SJSA1 (cell line): ENCODE measurements around the gene LRRC72. TPM values are rescaled to one million over a fixed set of nuclear protein-coding genes. Genes with fewer than 3 reads are reported as not detected.

Experiments
- DNase-seq, 2 experiments: peaks; one replicate each; pipeline ENCODE4 v3.0.0-alpha.2; 2015 to 2020; ENCODE audit warnings: low spot score in 2 of 2, low read depth in 1 of 2
- H3K27ac ChIP-seq: fragments of 250-450 bp; sonication (Bioruptor Pico); 2 replicates; pipeline ENCODE4 v1.5.1; 2020; ENCODE audit warnings: mild to moderate bottlenecking, moderate library complexity
- H3K27me3 ChIP-seq: fragments of 250-450 bp; sonication (Bioruptor Pico); replicated peaks from 2 replicates; pipeline ENCODE4 v1.5.1; 2020; ENCODE audit warnings: mild to moderate bottlenecking, moderate library complexity
- H3K36me3 ChIP-seq: fragments of 250-450 bp; sonication (Bioruptor Pico); 2 replicates; pipeline ENCODE4 v1.5.1; 2020; ENCODE audit warnings: mild to moderate bottlenecking
- H3K4me1 ChIP-seq: fragments of 250-450 bp; sonication (Bioruptor Pico); replicated peaks from 2 replicates; pipeline ENCODE4 v1.6.1; 2021; ENCODE audit warnings: mild to moderate bottlenecking
- H3K4me3 ChIP-seq: fragments of 250-450 bp; sonication (Bioruptor Pico); 2 replicates; pipeline ENCODE4 v1.5.1; 2020; ENCODE audit warnings: mild to moderate bottlenecking
- H3K9me3 ChIP-seq: fragments of 250-450 bp; sonication (Bioruptor Pico); replicated peaks from 2 replicates; pipeline ENCODE4 v1.5.1; 2020; ENCODE audit warnings: mild to moderate bottlenecking
- total RNA-seq: library from RNA; depleted of rRNA; stranded (reverse); fragments of >200 nt; shearing (Covaris generic); gene quantifications from 2 replicates; pipeline ENCODE4 v1.2.3, GENCODE V29; 2014

The LRRC72 gene
- total RNA-seq, 1 experiment from 2014 or later, result not detected

DNA sequence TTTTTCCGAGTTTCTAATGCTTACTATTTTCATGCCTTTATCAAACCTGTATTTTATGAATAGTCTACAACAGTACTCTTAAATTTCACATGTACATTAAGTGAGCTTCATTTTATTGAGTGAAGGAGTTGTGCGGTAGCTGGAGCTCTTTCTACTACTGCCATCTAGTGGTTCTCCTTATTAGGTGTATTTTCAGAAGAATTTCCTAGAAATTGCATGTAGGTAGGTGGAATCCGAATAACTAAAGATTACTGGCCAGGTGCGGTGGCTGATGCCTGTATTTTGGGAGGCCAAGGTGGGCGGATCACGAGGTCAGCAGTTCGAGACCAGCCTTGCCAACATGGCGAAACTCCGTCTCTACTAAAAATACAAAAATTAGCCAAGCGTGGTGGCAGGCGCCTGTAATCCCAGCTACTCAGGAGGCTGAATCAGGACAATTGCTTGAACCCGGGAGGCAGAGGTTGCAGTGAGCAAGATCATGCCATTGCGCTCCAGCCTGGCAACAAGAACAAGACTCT lies 38.3 kb downstream of the LRRC72 start:
- no peaks in the 10 kb centered on the region; the same call in 1 of the 2 replicates for H3K4me1 ChIP-seq
- H3K27ac ChIP-seq, result no peak overlapping the region
- peak in 1 of 2 experiments; percentile 52 for DNase-seq
- no peaks in the 10 kb centered on the region for H3K36me3 ChIP-seq
- H3K27me3 ChIP-seq, result no peaks in the 10 kb centered on the region
- H3K9me3 ChIP-seq, result no peaks in the 10 kb centered on the region
- H3K4me3 ChIP-seq, result no peak overlapping the region

DNA sequence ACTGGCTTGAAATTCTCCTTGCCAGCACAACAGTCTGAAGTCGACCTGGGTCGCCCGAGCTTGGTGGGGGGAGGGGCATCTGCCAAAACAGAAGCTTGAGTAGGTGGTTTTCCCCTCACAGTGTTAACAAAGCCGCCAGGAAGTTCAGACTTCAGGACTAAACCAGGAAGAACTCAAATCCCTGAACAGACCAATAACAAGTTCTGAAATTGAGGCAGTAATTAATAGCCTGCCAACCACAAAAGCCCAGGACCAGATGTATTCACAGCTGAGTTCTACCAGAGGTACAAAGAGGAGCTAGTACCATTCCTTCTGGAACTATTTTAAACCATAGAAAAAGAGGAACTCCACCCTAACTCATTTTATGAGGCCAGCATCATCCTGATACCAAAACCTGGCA lies 45.3 kb downstream of the LRRC72 start:
- Histone ChIP-seq H3K27me3 (no peaks in the 10 kb centered on the region), H3K4me3 (no peak overlapping the region), H3K27ac (no peak overlapping the region), H3K9me3 (no peaks in the 10 kb centered on the region), H3K4me1 (no peaks in the 10 kb centered on the region), H3K36me3 (no peaks in the 10 kb centered on the region)
- DNase-seq, result no peak

- no peak overlapping the region for H3K27ac ChIP-seq
- no peaks in the 10 kb centered on the region for H3K4me1 ChIP-seq
- H3K9me3 ChIP-seq, result no peaks in the 10 kb centered on the region
- no peak for DNase-seq
- no peaks in the 10 kb centered on the region for H3K36me3 ChIP-seq
- no peaks in the 10 kb centered on the region for H3K27me3 ChIP-seq
- H3K4me3 ChIP-seq, result no peak overlapping the region
Measured at GRCh38 chr7:16579216-16579615, 52.6 kb downstream of the LRRC72 start.

- Histone ChIP-seq H3K27ac (no peak overlapping the region), H3K9me3 (no peaks in the 10 kb centered on the region), H3K36me3 (no peaks in the 10 kb centered on the region), H3K27me3 (no peaks in the 10 kb centered on the region), H3K4me1 (no peaks in the 10 kb centered on the region), H3K4me3 (no peak overlapping the region)
- no peak for DNase-seq
Measured at GRCh38 chr7:16581286-16581685, 54.7 kb downstream of the LRRC72 start.

DNA sequence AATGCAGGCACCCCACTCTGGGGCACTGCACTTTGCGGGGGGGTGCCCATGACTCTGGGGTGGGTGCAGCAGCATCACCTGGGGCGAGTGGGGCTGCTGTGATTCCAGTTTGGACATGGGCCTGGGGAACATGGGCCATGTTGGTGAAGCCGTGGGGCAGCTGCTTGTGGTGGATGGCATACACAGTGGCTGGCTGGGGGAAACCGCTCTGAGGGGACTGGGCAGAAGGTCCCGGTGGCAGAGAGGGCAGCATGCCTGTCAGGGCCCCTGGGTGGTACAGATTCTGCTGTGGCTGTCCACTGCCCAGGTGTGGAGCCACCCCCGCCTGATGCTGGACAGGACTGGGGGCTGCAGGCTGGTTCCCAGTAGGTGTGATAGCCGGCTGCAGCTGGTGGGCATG lies 57.2 kb downstream of the LRRC72 start:
- DNase-seq, result no peak
- Histone ChIP-seq H3K27ac (no peak overlapping the region), H3K36me3 (no peaks in the 10 kb centered on the region), H3K9me3 (no peaks in the 10 kb centered on the region), H3K27me3 (no peaks in the 10 kb centered on the region), H3K4me1 (no peaks in the 10 kb centered on the region), H3K4me3 (no peak overlapping the region)

DNA sequence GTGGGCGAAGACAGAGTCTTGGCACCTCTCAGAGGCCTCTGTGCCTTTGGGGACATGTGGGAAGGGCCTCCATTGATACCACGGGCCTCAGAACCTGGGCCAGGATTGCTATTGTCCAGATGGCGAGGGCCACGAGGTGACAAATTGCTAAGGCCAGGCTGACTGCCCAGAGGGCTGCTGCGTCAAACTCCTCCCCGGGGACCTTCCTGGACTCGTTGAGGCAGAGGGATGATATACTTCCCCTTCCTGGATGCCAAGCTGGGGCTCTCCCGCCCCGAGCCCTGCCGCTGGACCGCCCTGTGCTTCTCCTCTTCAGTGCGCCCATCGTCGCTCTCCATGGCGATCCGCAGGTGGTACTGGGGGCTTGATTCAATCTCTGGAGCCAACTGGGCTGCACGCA lies 58.9 kb downstream of the LRRC72 start:
- no peaks in the 10 kb centered on the region for H3K27me3 ChIP-seq
- H3K27ac ChIP-seq, result no peak overlapping the region
- no peaks in the 10 kb centered on the region for H3K4me1 ChIP-seq
- H3K4me3 ChIP-seq, result no peak overlapping the region
- no peaks in the 10 kb centered on the region for H3K36me3 ChIP-seq
- DNase-seq, result no peak
- no peaks in the 10 kb centered on the region for H3K9me3 ChIP-seq

DNA sequence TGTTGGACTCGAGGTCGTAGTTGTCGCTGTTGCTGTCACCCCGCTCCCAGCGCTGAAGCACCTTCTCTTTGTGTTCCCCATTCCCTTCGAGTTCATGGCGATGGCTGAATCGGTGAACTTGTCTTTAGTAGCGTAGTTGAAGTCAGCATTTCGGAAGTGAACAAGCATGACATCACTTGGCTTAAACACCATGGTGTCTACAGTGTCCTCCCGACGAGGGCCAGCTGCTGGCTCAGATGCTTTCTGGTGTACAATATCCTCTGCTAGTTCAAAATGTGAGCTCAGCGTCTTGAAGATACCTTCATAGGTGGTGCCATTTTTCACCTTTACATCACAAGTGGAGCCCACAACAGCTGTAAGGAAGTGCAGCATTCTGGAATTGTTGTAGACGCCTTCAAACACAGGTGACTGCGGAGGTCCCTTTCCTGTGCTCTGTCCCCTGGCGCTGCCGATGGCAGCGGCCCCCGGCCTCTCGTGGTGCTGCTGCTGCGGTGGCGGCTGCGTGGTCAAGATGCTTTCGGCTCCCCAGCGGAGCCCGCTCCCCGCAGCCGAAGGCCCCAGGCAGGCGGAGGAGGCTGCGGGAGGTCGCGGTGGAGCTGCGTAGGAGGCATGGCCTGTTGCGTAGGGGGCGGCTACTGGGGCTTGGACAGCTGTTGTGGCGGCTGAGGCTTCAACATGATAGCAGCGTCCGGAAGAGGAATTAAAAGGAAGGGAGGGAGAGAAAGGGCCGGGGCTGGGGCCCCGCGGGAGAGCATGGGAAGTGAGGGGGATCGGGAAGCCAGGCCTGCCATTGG lies 59.7 kb downstream of the LRRC72 start:
- Histone ChIP-seq H3K4me1 (no peaks in the 10 kb centered on the region), H3K4me3 (no peak overlapping the region), H3K9me3 (no peaks in the 10 kb centered on the region), H3K27ac (no peak overlapping the region), H3K27me3 (no peaks in the 10 kb centered on the region), H3K36me3 (no peaks in the 10 kb centered on the region)
- DNase-seq, result no peak

DNA sequence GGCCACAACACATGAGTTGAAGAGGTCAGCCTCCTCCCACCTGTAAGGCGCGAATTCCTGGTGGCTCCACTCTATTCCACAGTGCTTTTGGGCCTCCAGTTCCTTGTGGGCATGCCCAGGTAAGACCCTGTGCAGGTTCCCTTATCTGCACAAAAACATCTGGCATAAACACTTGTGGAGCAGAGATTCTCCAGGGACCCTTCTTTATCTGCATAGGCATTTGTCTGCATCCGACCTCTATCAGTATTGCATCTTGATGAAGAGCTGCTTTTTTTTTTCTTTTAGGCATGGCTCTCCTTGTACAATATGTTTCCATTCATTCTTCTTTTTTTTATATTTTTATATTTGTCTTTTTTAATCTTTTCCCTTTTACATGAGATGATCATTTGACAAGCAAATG lies 60.5 kb downstream of the LRRC72 start:
- H3K9me3 ChIP-seq, result no peaks in the 10 kb centered on the region
- H3K4me1 ChIP-seq, result no peaks in the 10 kb centered on the region
- DNase-seq, result no peak
- no peak overlapping the region for H3K4me3 ChIP-seq
- H3K36me3 ChIP-seq, result no peaks in the 10 kb centered on the region
- no peaks in the 10 kb centered on the region for H3K27me3 ChIP-seq
- no peak overlapping the region for H3K27ac ChIP-seq

DNA sequence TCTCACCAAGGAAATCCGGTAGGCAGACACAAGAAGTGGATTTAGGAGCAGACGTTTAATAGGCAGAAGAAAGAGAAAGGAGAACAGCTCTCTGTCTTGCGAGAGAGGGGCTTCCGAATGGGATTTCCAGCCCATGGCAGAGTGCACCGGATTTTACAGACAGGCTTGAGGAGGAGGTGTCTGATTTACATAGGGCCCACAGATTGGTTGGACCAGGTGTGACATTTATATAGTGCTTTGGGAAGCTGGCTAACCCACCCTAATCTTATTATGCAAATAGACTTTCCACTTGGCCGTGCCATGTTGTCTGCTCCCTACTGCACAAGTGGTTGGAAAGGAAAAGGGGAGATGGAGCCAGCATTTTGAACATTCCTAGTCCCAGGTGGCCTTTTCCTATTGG lies 61.2 kb downstream of the LRRC72 start:
- no peaks in the 10 kb centered on the region for H3K9me3 ChIP-seq

GRCh38 chr7:16589881-16590280 lies 63.3 kb downstream of the LRRC72 start:
- no peak for DNase-seq

More for the DNA sequence above, 61.2 kb downstream of the LRRC72 start:
- H3K27me3 ChIP-seq, result no peaks in the 10 kb centered on the region
- H3K27ac ChIP-seq, result no peak overlapping the region
- H3K4me1 ChIP-seq, result no peaks in the 10 kb centered on the region
- H3K4me3 ChIP-seq, result no peak overlapping the region
- no peaks in the 10 kb centered on the region for H3K36me3 ChIP-seq
- no peak for DNase-seq

DNA sequence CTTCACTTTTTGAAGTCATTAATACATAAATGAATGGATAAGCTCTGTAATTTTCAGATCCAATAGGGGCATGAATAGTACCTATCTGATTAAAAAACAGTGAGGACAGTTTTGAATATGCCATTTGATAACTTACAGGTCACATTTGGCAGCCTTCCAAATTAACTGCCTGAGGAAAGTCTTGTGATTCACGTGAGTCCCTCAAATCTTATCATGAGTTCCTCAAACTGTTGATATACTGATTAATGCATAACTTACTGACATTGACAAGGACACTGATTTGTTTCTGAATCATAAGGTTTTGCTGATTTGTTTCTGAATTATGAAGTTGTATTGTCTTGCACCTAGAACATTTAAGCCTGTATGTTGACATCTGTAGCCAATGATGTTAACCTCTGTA lies 63.8 kb downstream of the LRRC72 start:
- Histone ChIP-seq H3K4me1 (no peaks in the 10 kb centered on the region), H3K27me3 (no peaks in the 10 kb centered on the region), H3K27ac (no peak overlapping the region), H3K4me3 (no peak overlapping the region), H3K9me3 (no peaks in the 10 kb centered on the region), H3K36me3 (no peaks in the 10 kb centered on the region)
- no peak for DNase-seq

More at GRCh38 chr7:16589881-16590280, 63.3 kb downstream of the LRRC72 start:
- Histone ChIP-seq H3K9me3 (no peaks in the 10 kb centered on the region), H3K4me1 (no peaks in the 10 kb centered on the region), H3K4me3 (no peak overlapping the region), H3K27me3 (no peaks in the 10 kb centered on the region), H3K27ac (no peak overlapping the region), H3K36me3 (no peaks in the 10 kb centered on the region)

DNA sequence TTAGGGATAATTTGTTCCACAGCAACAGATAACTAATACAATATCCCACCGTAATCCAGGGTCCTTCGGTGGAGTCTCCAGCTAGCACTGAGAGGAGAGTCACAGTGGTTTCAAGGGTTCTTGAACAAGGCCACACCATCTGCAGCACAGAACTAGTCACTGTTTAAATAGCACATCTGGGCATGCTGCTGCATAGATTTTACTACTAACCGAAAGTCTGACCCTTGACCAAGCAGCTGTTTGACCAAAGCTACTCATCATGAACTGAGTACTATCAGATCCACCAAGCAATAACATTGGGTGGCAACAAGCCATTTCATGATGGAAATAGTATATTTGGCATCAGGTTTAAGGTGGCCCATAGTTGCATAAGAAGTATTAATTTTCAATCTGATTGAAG lies 65.8 kb downstream of the LRRC72 start:
- Histone ChIP-seq H3K27ac (no peak overlapping the region), H3K27me3 (no peaks in the 10 kb centered on the region), H3K36me3 (no peaks in the 10 kb centered on the region), H3K4me3 (no peak overlapping the region), H3K9me3 (no peaks in the 10 kb centered on the region), H3K4me1 (no peaks in the 10 kb centered on the region)
- DNase-seq, result no peak

- DNase-seq, result no peak
- H3K4me1 ChIP-seq, result no peaks in the 10 kb centered on the region
Measured at GRCh38 chr7:16594061-16594460, 67.4 kb downstream of the LRRC72 start.

GRCh38 chr7:16594676-16595075 lies 68.1 kb downstream of the LRRC72 start:
- no peak for DNase-seq
- no peaks in the 10 kb centered on the region for H3K27me3 ChIP-seq
- H3K36me3 ChIP-seq, result peaks cover 5% of the 10 kb centered on the region
- no peaks in the 10 kb centered on the region for H3K9me3 ChIP-seq
- H3K4me1 ChIP-seq, result no peaks in the 10 kb centered on the region
- H3K4me3 ChIP-seq, result no peak overlapping the region
- H3K27ac ChIP-seq, result no peak overlapping the region

More at GRCh38 chr7:16594061-16594460, 67.4 kb downstream of the LRRC72 start:
- 0 out of 2 replicates have a peak, but pooled peaks cover 3% of the 10 kb centered on the region for H3K36me3 ChIP-seq
- H3K27me3 ChIP-seq, result no peaks in the 10 kb centered on the region
- no peak overlapping the region for H3K27ac ChIP-seq
- no peak overlapping the region for H3K4me3 ChIP-seq
- H3K9me3 ChIP-seq, result no peaks in the 10 kb centered on the region
